ENCODE measurements around the gene SLC66A3.
"Not testable (repeated sequence)": the region's sequence is repeated elsewhere in the genome, so short reads cannot be mapped to it uniquely, and the experiment has no call there.

Gene SLC66A3

GRCh38 chr2:11163439-11164317, 8.4 kb downstream of the SLC66A3 start:
- no peak for DNase-seq (ENCODE audit: low read depth)

- DNase-seq (ENCODE audit: low read depth): not testable (repeated sequence)
These were observed 9.8 kb downstream of the SLC66A3 start for GRCh38 chr2:11165046-11165445.

DNA sequence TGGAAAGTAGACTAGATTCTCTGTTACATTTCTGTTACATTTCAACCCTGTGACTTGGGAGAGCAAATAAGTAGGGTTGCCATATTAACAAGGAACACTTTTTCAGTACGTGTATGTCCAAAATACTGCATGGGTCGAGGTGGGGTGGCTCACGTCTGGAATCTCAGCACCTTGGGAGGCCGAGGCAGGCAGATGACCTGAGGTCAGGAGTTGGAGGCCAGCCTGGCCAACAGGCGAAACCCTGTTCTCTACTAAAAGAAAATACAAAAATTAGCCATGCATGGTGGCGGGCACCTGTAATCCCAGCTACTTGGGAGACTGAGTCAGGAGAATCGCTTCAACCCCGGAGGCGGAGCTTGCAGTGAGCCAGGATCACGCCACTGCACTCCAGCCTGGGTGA, 11.2 kb downstream of the SLC66A3 start:
- DNase-seq (ENCODE audit: low read depth): no peak

GRCh38 chr2:11168488-11168887, 13.2 kb downstream of the SLC66A3 start:
- no peak for DNase-seq (ENCODE audit: low read depth)

DNA sequence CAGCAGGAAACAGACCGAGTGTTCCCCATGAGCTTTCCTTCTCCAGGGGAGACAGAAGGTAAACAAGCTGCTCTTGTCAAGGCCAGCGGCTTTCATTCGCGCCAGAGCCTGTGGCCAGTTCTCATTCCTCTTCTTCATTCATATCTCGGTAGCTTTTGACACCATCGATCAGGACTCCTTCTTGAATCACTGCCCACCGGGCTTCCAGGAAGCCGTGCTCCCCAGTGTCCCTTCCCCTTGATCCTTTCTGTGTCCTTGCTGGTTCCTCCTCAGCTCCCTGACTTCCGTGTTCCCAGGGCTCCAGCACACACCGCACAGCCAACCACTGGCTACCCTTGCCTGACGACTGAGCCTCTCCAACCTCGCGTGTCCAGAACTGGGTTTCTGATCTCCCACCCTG, 14.1 kb downstream of the SLC66A3 start:
- DNase-seq (ENCODE audit: low read depth): no peak

GRCh38 chr2:11174222-11174621, 19.0 kb downstream of the SLC66A3 start:
- DNase-seq (ENCODE audit: low read depth): no peak

GRCh38 chr2:11175293-11175795, 20.1 kb downstream of the SLC66A3 start:
- no peak for DNase-seq (ENCODE audit: low read depth)

GRCh38 chr2:11177871-11178690, 22.8 kb downstream of the SLC66A3 start:
- no peak for DNase-seq (ENCODE audit: low read depth)

- no peak for DNase-seq (ENCODE audit: low read depth)
These were observed 23.9 kb downstream of the SLC66A3 start for GRCh38 chr2:11179196-11179595.

GRCh38 chr2:11179899-11180298, 24.6 kb downstream of the SLC66A3 start:
- no peak for DNase-seq (ENCODE audit: low read depth)

DNA sequence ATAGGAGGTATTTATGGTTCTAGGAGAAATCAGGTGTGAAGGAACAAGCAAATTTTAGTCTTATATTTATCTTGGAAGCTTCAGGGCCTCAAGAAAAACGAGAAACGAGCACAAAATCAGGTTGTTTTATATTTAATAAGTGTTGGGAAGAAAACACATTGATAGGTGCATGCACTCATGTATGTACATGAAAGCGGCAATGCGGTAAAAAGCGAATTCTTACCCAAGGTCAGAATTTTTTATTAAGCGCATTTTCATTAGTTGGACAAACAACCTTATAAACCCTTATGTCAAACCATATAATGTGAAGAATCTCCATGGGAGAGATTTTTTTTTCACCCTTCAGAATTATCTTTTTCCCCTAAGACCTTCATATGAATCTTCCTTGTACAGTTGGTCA, 25.4 kb downstream of the SLC66A3 start:
- no peak for DNase-seq (ENCODE audit: low read depth)

DNA sequence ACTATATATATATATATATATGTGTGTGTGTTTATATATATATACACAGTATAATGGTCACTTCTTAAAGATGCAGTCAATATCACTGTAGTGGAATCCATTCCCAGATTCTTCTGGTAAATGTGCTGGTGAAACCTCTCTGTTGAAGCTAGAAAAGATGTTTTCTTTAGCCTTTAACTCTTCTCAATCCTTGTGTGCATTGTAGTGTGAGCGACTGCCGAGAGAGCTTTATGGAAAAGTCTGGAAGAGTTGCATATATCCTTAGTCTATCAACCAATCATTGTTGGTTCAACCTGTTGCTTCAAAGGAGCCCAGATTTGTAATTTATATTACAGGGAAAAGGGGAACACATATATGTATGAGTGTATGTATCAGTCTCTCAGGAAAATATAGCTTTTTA, 27.7 kb downstream of the SLC66A3 start:
- no peak for DNase-seq (ENCODE audit: low read depth)

- DNase-seq (ENCODE audit: low read depth): no peak
These were observed 30.9 kb downstream of the SLC66A3 start for GRCh38 chr2:11186145-11186544.

- DNase-seq (ENCODE audit: low read depth): no peak
These were observed 31.9 kb downstream of the SLC66A3 start for GRCh38 chr2:11187083-11187619.

DNA sequence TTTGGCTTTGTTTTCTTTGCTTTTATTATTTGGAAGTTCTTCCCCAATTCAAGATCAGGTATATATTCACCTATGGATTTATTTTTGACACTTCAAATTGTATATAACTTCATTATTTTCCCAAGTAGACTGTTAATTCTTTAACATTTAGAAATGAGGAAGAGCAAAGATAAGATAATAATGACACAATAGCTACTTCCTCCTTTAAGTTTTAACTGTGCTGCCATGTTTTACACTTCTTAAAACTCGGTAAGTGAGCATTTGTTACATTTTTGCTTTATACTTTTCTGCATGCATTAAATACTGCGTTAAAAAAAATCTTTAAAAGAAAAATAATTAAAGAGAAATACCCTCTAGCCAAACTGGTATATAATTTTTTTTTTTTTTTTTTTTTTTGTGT, 32.5 kb downstream of the SLC66A3 start:
- DNase-seq (ENCODE audit: low read depth): no peak

GRCh38 chr2:11196246-11196645, 41.0 kb downstream of the SLC66A3 start:
- DNase-seq (ENCODE audit: low read depth): no peak

- DNase-seq (ENCODE audit: low read depth): no peak
These were observed 45.4 kb downstream of the SLC66A3 start for GRCh38 chr2:11200651-11201050.

- no peak for DNase-seq (ENCODE audit: low read depth)
These were observed 46.7 kb downstream of the SLC66A3 start for GRCh38 chr2:11201969-11202368.

DNA sequence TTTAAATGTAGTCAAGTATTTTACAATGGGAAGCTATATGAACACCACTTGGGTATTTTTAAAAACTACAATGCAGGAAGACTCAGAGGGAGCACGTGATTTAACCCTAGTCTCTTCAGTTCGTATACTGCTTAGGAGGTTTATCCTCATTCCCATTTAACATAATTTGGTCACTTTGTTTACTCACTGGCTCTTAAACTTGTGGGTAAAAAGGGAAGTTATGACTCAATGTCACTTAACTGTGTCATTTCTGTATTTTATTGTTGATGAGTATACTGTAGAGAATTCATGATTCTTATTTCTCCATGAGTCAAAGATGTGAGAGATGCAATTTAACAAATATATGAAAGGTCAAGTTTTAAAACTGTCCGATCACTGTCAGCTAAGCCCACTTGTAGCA, 48.2 kb downstream of the SLC66A3 start:
- no peak for DNase-seq (ENCODE audit: low read depth)

DNA sequence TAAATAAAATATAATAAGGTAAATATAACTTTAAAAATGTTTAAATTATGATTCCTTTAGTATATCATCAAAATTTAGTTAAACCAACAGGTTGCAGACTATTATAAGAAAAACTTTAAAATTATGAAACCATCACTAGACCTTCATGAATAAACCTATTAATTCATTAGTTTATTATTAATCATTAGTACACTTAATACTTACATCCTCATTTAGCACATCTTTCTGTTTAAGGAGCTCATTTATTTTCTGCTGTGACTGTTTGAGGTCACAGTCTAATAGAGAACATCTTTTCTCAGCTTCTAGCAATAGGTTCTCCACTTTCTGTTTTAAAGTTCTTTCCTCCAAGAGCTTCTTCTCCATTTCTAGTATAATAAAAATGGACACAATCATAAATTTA, 52.8 kb downstream of the SLC66A3 start:
- no peak for DNase-seq (ENCODE audit: low read depth)

DNA sequence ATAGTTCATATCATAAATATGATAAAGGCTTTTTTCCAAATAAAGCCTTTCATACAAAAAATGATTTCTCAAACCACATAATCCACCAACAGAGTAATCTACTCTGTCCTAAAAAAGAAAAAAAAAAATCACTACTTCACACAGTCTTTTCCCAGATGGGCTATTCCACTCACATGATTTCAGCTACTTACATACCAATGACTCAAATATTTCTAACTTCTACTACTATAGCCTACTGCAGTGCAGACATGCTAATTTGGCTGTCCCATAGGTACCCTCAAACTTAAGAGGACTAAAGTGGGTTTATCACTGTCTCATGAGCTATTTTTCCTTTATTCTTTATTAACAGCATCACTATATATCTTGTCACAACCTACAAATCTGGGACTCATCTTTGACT, 57.4 kb downstream of the SLC66A3 start:
- DNase-seq (ENCODE audit: low read depth): no peak

DNA sequence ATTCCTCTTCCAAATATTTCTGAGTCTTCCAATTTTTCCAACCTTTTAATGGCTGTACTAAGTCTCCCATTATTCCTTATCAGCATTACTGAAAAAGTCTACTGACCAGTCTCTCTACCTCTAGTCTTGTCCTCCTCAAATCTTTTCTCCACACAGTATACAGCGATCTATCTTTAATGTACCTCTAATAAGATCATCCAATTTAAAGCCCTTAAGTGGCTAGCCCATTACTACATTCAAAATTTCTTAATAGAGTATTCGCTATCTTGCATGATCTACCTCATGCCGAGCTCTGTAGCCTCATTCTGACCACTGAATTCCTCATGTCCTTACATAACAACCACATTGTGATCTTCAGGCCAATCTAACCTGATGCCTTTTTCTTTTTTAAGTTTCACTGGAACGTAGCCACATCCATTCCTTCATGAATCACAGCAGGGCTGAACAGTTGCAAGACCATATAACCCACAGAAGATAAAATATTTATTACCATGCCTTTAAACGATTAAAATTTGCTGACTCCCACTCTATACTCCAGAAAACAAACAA, 57.9 kb downstream of the SLC66A3 start:
- no peak for DNase-seq (ENCODE audit: low read depth)
